ENCODE measurements around the gene PHAX.
"Not testable (repeated sequence)": the region's sequence is repeated elsewhere in the genome, so short reads cannot be mapped to it uniquely, and the experiment has no call there.

The PHAX gene

GRCh38 chr5:126615286-126615685, 14.5 kb downstream of the PHAX start:
- Mint-ChIP-seq H3K4me3 (no peak overlapping the region), H3K27ac (ENCODE audit: low read depth) (no peak overlapping the region), H3K9me3 (no peaks in the 10 kb centered on the region), H3K4me1 (peaks cover 35% of the 10 kb centered on the region), H3K36me3 (ENCODE audit: insufficient read depth) (peaks cover 70% of the 10 kb centered on the region), H3K27me3 (no peaks in the 10 kb centered on the region)
- ATAC-seq (replicated peaks; ENCODE audit: extremely low read depth, poor library complexity, severe bottlenecking) (no peak), DNase-seq (ENCODE audit: low spot score in 2 of 2) (no peak)

GRCh38 chr5:126617603-126618002, 16.9 kb downstream of the PHAX start:
- Mint-ChIP-seq H3K36me3 (ENCODE audit: insufficient read depth) (peaks cover 66% of the 10 kb centered on the region), H3K27ac (ENCODE audit: low read depth) (peak overlapping the region; percentile 41), H3K4me1 (peaks cover 19% of the 10 kb centered on the region)
- ATAC-seq (replicated peaks; ENCODE audit: extremely low read depth, poor library complexity, severe bottlenecking); H3K27me3 Mint-ChIP-seq; H3K9me3 Mint-ChIP-seq; DNase-seq (ENCODE audit: low spot score in 2 of 2); H3K4me3 Mint-ChIP-seq: not testable (repeated sequence)

- H3K27ac Mint-ChIP-seq (ENCODE audit: low read depth), result no peak overlapping the region
- ATAC-seq (replicated peaks; ENCODE audit: extremely low read depth, poor library complexity, severe bottlenecking) (no peak), DNase-seq (ENCODE audit: low spot score in 2 of 2) (no peak)
- peaks cover 66% of the 10 kb centered on the region for H3K36me3 Mint-ChIP-seq (ENCODE audit: insufficient read depth)
- no peaks in the 10 kb centered on the region for H3K27me3 Mint-ChIP-seq
- H3K4me3 Mint-ChIP-seq, result no peak overlapping the region
- H3K4me1 Mint-ChIP-seq, result peaks cover 6% of the 10 kb centered on the region
- H3K9me3 Mint-ChIP-seq, result no peaks in the 10 kb centered on the region
Measured at GRCh38 chr5:126619781-126620180, 19.0 kb downstream of the PHAX start.

- DNase-seq (ENCODE audit: low spot score in 2 of 2) (no peak), ATAC-seq (replicated peaks; ENCODE audit: extremely low read depth, poor library complexity, severe bottlenecking) (no peak)
- no peaks in the 10 kb centered on the region for H3K9me3 Mint-ChIP-seq
- peaks cover 48% of the 10 kb centered on the region for H3K36me3 Mint-ChIP-seq (ENCODE audit: insufficient read depth)
- H3K27ac Mint-ChIP-seq (ENCODE audit: low read depth), result no peak overlapping the region
- H3K4me1 Mint-ChIP-seq, result no peaks in the 10 kb centered on the region
- H3K4me3 Mint-ChIP-seq, result no peak overlapping the region
- H3K27me3 Mint-ChIP-seq, result no peaks in the 10 kb centered on the region
Measured at GRCh38 chr5:126624534-126624933, 23.8 kb downstream of the PHAX start.

GRCh38 chr5:126628102-126628501, 27.4 kb downstream of the PHAX start:
- no peak for DNase-seq (ENCODE audit: low spot score in 2 of 2)
- H3K9me3 Mint-ChIP-seq, result no peaks in the 10 kb centered on the region
- H3K27ac Mint-ChIP-seq (ENCODE audit: low read depth), result no peak overlapping the region
- ATAC-seq (replicated peaks; ENCODE audit: extremely low read depth, poor library complexity, severe bottlenecking), result no peak
- peaks cover 30% of the 10 kb centered on the region for H3K36me3 Mint-ChIP-seq (ENCODE audit: insufficient read depth)
- no peaks in the 10 kb centered on the region for H3K27me3 Mint-ChIP-seq
- H3K4me1 Mint-ChIP-seq, result no peaks in the 10 kb centered on the region
- H3K4me3 Mint-ChIP-seq, result no peak overlapping the region

GRCh38 chr5:126631920-126632319, 31.2 kb downstream of the PHAX start:
- Mint-ChIP-seq H3K36me3 (ENCODE audit: insufficient read depth) (peaks cover 2% of the 10 kb centered on the region), H3K4me3 (no peak overlapping the region), H3K27me3 (no peaks in the 10 kb centered on the region), H3K27ac (ENCODE audit: low read depth) (no peak overlapping the region), H3K9me3 (no peaks in the 10 kb centered on the region), H3K4me1 (no peaks in the 10 kb centered on the region)
- DNase-seq (ENCODE audit: low spot score in 2 of 2) (no peak), ATAC-seq (replicated peaks; ENCODE audit: extremely low read depth, poor library complexity, severe bottlenecking) (no peak)

GRCh38 chr5:126633552-126633951, 32.8 kb downstream of the PHAX start:
- ATAC-seq (replicated peaks; ENCODE audit: extremely low read depth, poor library complexity, severe bottlenecking), result no peak
- no peaks in the 10 kb centered on the region for H3K4me1 Mint-ChIP-seq

GRCh38 chr5:126635585-126635984, 34.8 kb downstream of the PHAX start:
- no peak for DNase-seq (ENCODE audit: low spot score in 2 of 2)
- no peak for ATAC-seq (replicated peaks; ENCODE audit: extremely low read depth, poor library complexity, severe bottlenecking)
- H3K36me3 Mint-ChIP-seq (ENCODE audit: insufficient read depth), result no peaks in the 10 kb centered on the region
- no peak overlapping the region for H3K4me3 Mint-ChIP-seq
- no peaks in the 10 kb centered on the region for H3K4me1 Mint-ChIP-seq
- no peak overlapping the region for H3K27ac Mint-ChIP-seq (ENCODE audit: low read depth)
- no peaks in the 10 kb centered on the region for H3K9me3 Mint-ChIP-seq
- H3K27me3 Mint-ChIP-seq, result no peaks in the 10 kb centered on the region

More at GRCh38 chr5:126633552-126633951, 32.8 kb downstream of the PHAX start:
- no peak overlapping the region for H3K27ac Mint-ChIP-seq (ENCODE audit: low read depth)
- H3K27me3 Mint-ChIP-seq, result no peaks in the 10 kb centered on the region
- no peak overlapping the region for H3K4me3 Mint-ChIP-seq
- DNase-seq (ENCODE audit: low spot score in 2 of 2), result no peak
- no peaks in the 10 kb centered on the region for H3K9me3 Mint-ChIP-seq
- no peaks in the 10 kb centered on the region for H3K36me3 Mint-ChIP-seq (ENCODE audit: insufficient read depth)

GRCh38 chr5:126636956-126637355, 36.2 kb downstream of the PHAX start:
- no peaks in the 10 kb centered on the region for H3K27me3 Mint-ChIP-seq
- H3K4me3 Mint-ChIP-seq, result no peak overlapping the region
- H3K27ac Mint-ChIP-seq (ENCODE audit: low read depth), result no peak overlapping the region
- H3K36me3 Mint-ChIP-seq (ENCODE audit: insufficient read depth), result no peaks in the 10 kb centered on the region
- DNase-seq (ENCODE audit: low spot score in 2 of 2) (no peak), ATAC-seq (replicated peaks; ENCODE audit: extremely low read depth, poor library complexity, severe bottlenecking) (no peak)
- H3K9me3 Mint-ChIP-seq, result no peaks in the 10 kb centered on the region
- H3K4me1 Mint-ChIP-seq, result no peaks in the 10 kb centered on the region

GRCh38 chr5:126640866-126641265, 40.1 kb downstream of the PHAX start:
- DNase-seq (ENCODE audit: low spot score in 2 of 2) (no peak), ATAC-seq (replicated peaks; ENCODE audit: extremely low read depth, poor library complexity, severe bottlenecking) (no peak)
- no peaks in the 10 kb centered on the region for H3K27me3 Mint-ChIP-seq
- H3K27ac Mint-ChIP-seq (ENCODE audit: low read depth), result no peak overlapping the region
- no peaks in the 10 kb centered on the region for H3K36me3 Mint-ChIP-seq (ENCODE audit: insufficient read depth)
- no peak overlapping the region for H3K4me3 Mint-ChIP-seq
- peaks cover 7% of the 10 kb centered on the region for H3K9me3 Mint-ChIP-seq
- no peaks in the 10 kb centered on the region for H3K4me1 Mint-ChIP-seq

- Mint-ChIP-seq H3K9me3 (peaks cover 7% of the 10 kb centered on the region), H3K36me3 (ENCODE audit: insufficient read depth) (no peaks in the 10 kb centered on the region), H3K27ac (ENCODE audit: low read depth) (no peak overlapping the region), H3K4me3 (no peak overlapping the region), H3K27me3 (no peaks in the 10 kb centered on the region), H3K4me1 (no peaks in the 10 kb centered on the region)
- DNase-seq (ENCODE audit: low spot score in 2 of 2) (no peak), ATAC-seq (replicated peaks; ENCODE audit: extremely low read depth, poor library complexity, severe bottlenecking) (no peak)
Measured at GRCh38 chr5:126641387-126641786, 40.6 kb downstream of the PHAX start.

GRCh38 chr5:126645132-126645531, 44.4 kb downstream of the PHAX start:
- ATAC-seq (replicated peaks; ENCODE audit: extremely low read depth, poor library complexity, severe bottlenecking), result no peak
- no peak for DNase-seq (ENCODE audit: low spot score in 2 of 2)

GRCh38 chr5:126647071-126647470, 46.3 kb downstream of the PHAX start:
- ATAC-seq (replicated peaks; ENCODE audit: extremely low read depth, poor library complexity, severe bottlenecking) (no peak), DNase-seq (ENCODE audit: low spot score in 2 of 2) (no peak)
- H3K4me1 Mint-ChIP-seq, result no peaks in the 10 kb centered on the region
- H3K27ac Mint-ChIP-seq (ENCODE audit: low read depth), result no peak overlapping the region
- peaks cover 7% of the 10 kb centered on the region for H3K9me3 Mint-ChIP-seq
- no peak overlapping the region for H3K4me3 Mint-ChIP-seq
- no peaks in the 10 kb centered on the region for H3K36me3 Mint-ChIP-seq (ENCODE audit: insufficient read depth)
- H3K27me3 Mint-ChIP-seq, result peaks cover 34% of the 10 kb centered on the region

More at GRCh38 chr5:126645132-126645531, 44.4 kb downstream of the PHAX start:
- Mint-ChIP-seq H3K9me3 (peaks cover 7% of the 10 kb centered on the region), H3K4me1 (no peaks in the 10 kb centered on the region), H3K4me3 (no peak overlapping the region), H3K27ac (ENCODE audit: low read depth) (no peak overlapping the region), H3K36me3 (ENCODE audit: insufficient read depth) (no peaks in the 10 kb centered on the region), H3K27me3 (peaks cover 25% of the 10 kb centered on the region)

GRCh38 chr5:126648471-126648870, 47.7 kb downstream of the PHAX start:
- Mint-ChIP-seq H3K4me1 (no peaks in the 10 kb centered on the region), H3K27me3 (peaks cover 34% of the 10 kb centered on the region), H3K4me3 (no peak overlapping the region), H3K9me3 (peaks cover 7% of the 10 kb centered on the region), H3K36me3 (ENCODE audit: insufficient read depth) (no peaks in the 10 kb centered on the region), H3K27ac (ENCODE audit: low read depth) (no peak overlapping the region)
- ATAC-seq (replicated peaks; ENCODE audit: extremely low read depth, poor library complexity, severe bottlenecking), result no peak
- DNase-seq (ENCODE audit: low spot score in 2 of 2), result no peak

All from central memory CD8-positive, alpha-beta T cell (primary cell).